Effector memory CD8-positive, alpha-beta T cell (primary cell): ENCODE results near the gene GLP2R.
"Not testable (repeated sequence)": the region's sequence is repeated elsewhere in the genome, so short reads cannot be mapped to it uniquely, and the experiment has no call there.

Experiments used
- ATAC-seq: fragments of 150-1000 bp; cut with Tn5 transposase; replicated peaks from 2 replicates; pipeline ENCODE4 v1.10.0; 2021; ENCODE audit warnings: mild to moderate bottlenecking, moderate library complexity
- DNase-seq, 3 experiments: peaks; one replicate each; pipeline ENCODE4 v3.0.0; 2021
- H3K27ac Mint-ChIP-seq, 2 donors: one replicate each; pipeline ENCODE4 v1.8.0; 2022; ENCODE audit warnings: mild to moderate bottlenecking in 2 of 2, mixed read lengths in 2 of 2, moderate library complexity in 2 of 2
- H3K27me3 Mint-ChIP-seq, 2 donors: one replicate each; pipeline ENCODE4 v1.8.0; 2022; ENCODE audit warnings: mixed read lengths in 2 of 2
- H3K36me3 Mint-ChIP-seq: one replicate; pipeline ENCODE4 v1.8.0; 2022; ENCODE audit warnings: mild to moderate bottlenecking, moderate library complexity, mixed read lengths; ENCODE audit not compliant: insufficient read depth
- H3K4me1 Mint-ChIP-seq, 2 donors: one replicate each; pipeline ENCODE4 v1.8.0; 2022; ENCODE audit warnings: low read depth in 2 of 2, mixed read lengths in 2 of 2
- H3K4me3 Mint-ChIP-seq, 2 donors: one replicate each; pipeline ENCODE4 v1.8.0; 2022; ENCODE audit warnings: mild to moderate bottlenecking in 2 of 2, mixed read lengths in 2 of 2, moderate library complexity in 2 of 2
- H3K9me3 Mint-ChIP-seq, 2 donors: one replicate each; pipeline ENCODE4 v1.8.0; 2022; ENCODE audit warnings: mixed read lengths in 2 of 2
- total RNA-seq, 9 experiments: gene quantifications; one replicate each; lab custom pipeline; 2026; lab: John Stamatoyannopoulos, UW

GLP2R gene
- total RNA-seq: 0 reads per million in 9 experiments

GRCh38 chr17:9825641-9826150 is at the start of gene GLP2R:
Gene GLP2R (plus strand): TSS chr17:9825924. CDS start chr17:9826064, 140 bp downstream.
- no peak for ATAC-seq
- DNase-seq: no peak
- Mint-ChIP-seq H3K4me3 (no peak within 1 kb of the TSS), H3K27me3 (peaks cover 49 to 56% of the 10 kb centered on the region in 2 donors), H3K4me1 (no peaks in the 10 kb centered on the region), H3K9me3 (peaks cover 0 to 3% of the 10 kb centered on the region in 2 donors), H3K36me3 (no peaks in the 10 kb centered on the region), H3K27ac (no peak within 1 kb of the TSS)

DNA sequence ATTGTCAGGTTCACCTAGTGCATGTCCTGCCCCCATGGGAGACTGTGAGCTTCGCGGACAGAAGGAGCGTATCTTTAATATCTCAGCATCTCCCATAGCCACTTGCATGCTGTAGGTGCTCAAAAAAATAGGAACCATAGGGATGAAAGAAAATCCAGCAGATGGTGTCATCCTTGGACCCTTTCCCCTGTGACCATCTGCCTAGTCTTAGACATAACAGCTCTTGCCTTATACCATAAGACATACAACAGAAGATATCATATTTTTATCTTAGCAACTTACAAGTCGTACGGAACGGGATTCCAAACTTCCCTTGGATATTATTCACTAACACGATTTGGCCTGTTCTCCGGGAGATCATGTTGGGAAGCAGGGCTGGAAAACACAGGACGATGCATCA is 48.8 kb upstream of the GLP2R start:
- H3K4me3 Mint-ChIP-seq: no peak overlapping the region

DNA sequence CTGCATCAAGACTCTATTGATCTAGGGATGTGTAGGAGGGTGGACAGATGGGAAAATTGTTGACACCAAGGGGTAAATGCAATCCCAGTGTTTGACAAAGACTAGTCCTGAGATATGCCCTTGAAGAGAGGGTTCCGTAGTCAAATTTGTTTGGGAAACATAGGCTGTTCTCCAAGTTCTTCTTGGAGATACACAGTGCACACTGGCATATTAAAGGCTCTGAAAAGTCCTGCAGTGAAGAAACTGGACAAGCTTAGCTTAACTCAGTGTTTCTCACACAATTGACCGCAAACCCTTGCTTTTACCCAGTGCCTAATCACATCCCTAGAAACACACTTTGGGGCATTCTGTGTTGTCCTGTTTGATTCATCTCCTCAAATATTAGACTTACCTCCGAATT is 45.2 kb upstream of the GLP2R start:
- Mint-ChIP-seq H3K4me3 (no peak overlapping the region), H3K27me3 (peaks cover 37 to 65% of the 10 kb centered on the region in 2 donors), H3K4me1 (no peaks in the 10 kb centered on the region), H3K9me3 (no peaks in the 10 kb centered on the region), H3K36me3 (no peaks in the 10 kb centered on the region), H3K27ac (no peak overlapping the region)
- DNase-seq: no peak
- no peak for ATAC-seq

More for the DNA sequence above, 48.8 kb upstream of the GLP2R start:
- no peak for DNase-seq
- Mint-ChIP-seq H3K27me3 (peaks cover 18 to 66% of the 10 kb centered on the region in 2 donors), H3K36me3 (no peaks in the 10 kb centered on the region), H3K27ac (no peak overlapping the region), H3K9me3 (no peaks in the 10 kb centered on the region), H3K4me1 (no peaks in the 10 kb centered on the region)
- no peak for ATAC-seq

- no peak for DNase-seq
- Mint-ChIP-seq H3K4me1 (no peaks in the 10 kb centered on the region), H3K27me3 (peaks cover 36 to 40% of the 10 kb centered on the region in 2 donors), H3K27ac (no peak overlapping the region), H3K4me3 (no peak overlapping the region), H3K9me3 (no peaks in the 10 kb centered on the region), H3K36me3 (peaks cover 2% of the 10 kb centered on the region)
- no peak for ATAC-seq
Observed at GRCh38 chr17:9783050-9783449, 42.7 kb upstream of the GLP2R start.

- DNase-seq, H3K36me3 Mint-ChIP-seq, ATAC-seq, H3K9me3 Mint-ChIP-seq, H3K4me1 Mint-ChIP-seq, H3K4me3 Mint-ChIP-seq, H3K27ac Mint-ChIP-seq: not testable (repeated sequence)
- peaks cover 37 to 44% of the 10 kb centered on the region in 2 donors for H3K27me3 Mint-ChIP-seq
Observed at GRCh38 chr17:9783465-9783864, 42.3 kb upstream of the GLP2R start.

- H3K27me3 Mint-ChIP-seq: peaks cover 48 to 51% of the 10 kb centered on the region in 2 donors
- no peaks in the 10 kb centered on the region for H3K4me1 Mint-ChIP-seq
- no peaks in the 10 kb centered on the region for H3K9me3 Mint-ChIP-seq
- ATAC-seq (no peak), DNase-seq (no peak)
- H3K36me3 Mint-ChIP-seq: peaks cover 2% of the 10 kb centered on the region
- H3K27ac Mint-ChIP-seq: no peak overlapping the region
- H3K4me3 Mint-ChIP-seq: no peak overlapping the region
Observed at GRCh38 chr17:9784544-9784943, 41.2 kb upstream of the GLP2R start.

- Mint-ChIP-seq H3K9me3 (no peaks in the 10 kb centered on the region), H3K4me1 (no peaks in the 10 kb centered on the region), H3K4me3 (no peak overlapping the region)
Observed at GRCh38 chr17:9788601-9789000, 37.1 kb upstream of the GLP2R start.

DNA sequence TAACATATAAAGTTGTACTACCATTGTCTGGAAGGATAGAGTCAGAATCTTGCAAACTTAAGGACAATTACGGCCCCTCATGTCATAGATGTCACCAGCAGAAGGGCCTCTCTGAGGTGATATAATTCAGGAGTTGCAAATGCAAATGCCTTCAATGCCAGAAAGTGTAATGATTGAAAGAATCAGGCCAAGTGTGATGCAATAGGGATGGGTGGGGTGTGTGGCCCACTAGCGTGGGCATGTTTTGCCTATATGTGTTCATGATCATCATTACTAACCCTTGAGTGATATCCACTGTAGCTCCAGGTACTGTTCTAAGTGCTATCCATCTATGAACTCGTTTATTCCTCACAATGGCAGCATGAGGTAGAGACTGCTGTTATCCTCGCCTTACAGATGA is 35.4 kb upstream of the GLP2R start:
- Mint-ChIP-seq H3K4me1 (no peaks in the 10 kb centered on the region), H3K36me3 (peaks cover 2% of the 10 kb centered on the region), H3K27ac (no peak overlapping the region), H3K27me3 (peaks cover 25 to 26% of the 10 kb centered on the region in 2 donors), H3K9me3 (no peaks in the 10 kb centered on the region), H3K4me3 (no peak overlapping the region)
- DNase-seq: no peak
- ATAC-seq: no peak

More at GRCh38 chr17:9788601-9789000, 37.1 kb upstream of the GLP2R start:
- Mint-ChIP-seq H3K36me3 (peaks cover 2% of the 10 kb centered on the region), H3K27ac (no peak overlapping the region), H3K27me3 (peaks cover 17 to 26% of the 10 kb centered on the region in 2 donors)
- DNase-seq (no peak), ATAC-seq (no peak)

- Mint-ChIP-seq H3K9me3 (no peaks in the 10 kb centered on the region), H3K36me3 (peaks cover 2% of the 10 kb centered on the region), H3K27ac (no peak within 1 kb of the TSS), H3K4me1 (no peaks in the 10 kb centered on the region), H3K27me3 (peaks cover 29 to 34% of the 10 kb centered on the region in 2 donors), H3K4me3 (no peak within 1 kb of the TSS)
- ATAC-seq (no peak), DNase-seq (no peak)
Observed at GRCh38 chr17:9790889-9791876, 34.5 kb upstream of the GLP2R start, which contains the start of gene DHRS7C. Gene DHRS7C (minus strand): TSS chr17:9791592. CDS start chr17:9791284, 308 bp downstream.

DNA sequence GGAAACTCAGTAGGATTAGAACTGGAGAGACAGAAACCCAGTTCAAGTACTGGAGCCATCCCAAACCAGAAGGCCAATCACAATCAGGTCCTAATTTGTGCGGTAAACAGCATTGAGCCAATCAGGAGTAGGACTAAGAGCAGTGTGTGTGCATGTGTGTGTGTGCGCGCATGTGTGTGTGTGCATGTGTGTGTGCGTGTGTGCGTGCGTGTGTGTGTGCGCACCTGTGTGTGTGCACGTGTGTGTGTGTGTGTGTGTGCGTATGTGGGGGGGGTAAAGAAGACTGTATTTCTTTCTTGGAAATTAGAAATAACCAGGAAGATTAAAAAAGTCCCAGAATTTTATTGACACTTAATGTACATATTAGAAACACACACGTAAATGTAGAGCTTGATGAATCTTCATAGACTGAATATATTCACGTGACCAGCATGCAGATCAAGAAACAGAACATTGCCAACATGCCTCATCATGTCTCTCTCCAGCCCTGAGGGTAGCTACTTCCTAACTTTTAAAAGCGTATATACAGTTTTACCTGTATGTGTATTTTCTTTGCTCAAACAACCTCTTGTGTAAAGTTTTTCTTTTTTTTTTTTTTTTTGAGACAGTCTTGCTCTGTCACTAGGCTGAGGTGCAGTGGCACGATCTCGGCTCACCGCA is 33.4 kb upstream of the GLP2R start:
- DNase-seq (no peak), ATAC-seq (no peak)
- Mint-ChIP-seq H3K9me3 (no peaks in the 10 kb centered on the region), H3K4me3 (no peak overlapping the region), H3K27ac (no peak overlapping the region), H3K36me3 (peaks cover 1% of the 10 kb centered on the region), H3K4me1 (no peaks in the 10 kb centered on the region), H3K27me3 (peaks cover 37 to 45% of the 10 kb centered on the region in 2 donors)

GRCh38 chr17:9798008-9798407 is 27.7 kb upstream of the GLP2R start:
- DNase-seq (no peak), ATAC-seq (no peak)
- H3K9me3 Mint-ChIP-seq: no peaks in the 10 kb centered on the region
- no peak overlapping the region for H3K4me3 Mint-ChIP-seq
- peaks cover 32 to 50% of the 10 kb centered on the region in 2 donors for H3K27me3 Mint-ChIP-seq
- no peaks in the 10 kb centered on the region for H3K36me3 Mint-ChIP-seq
- H3K27ac Mint-ChIP-seq: no peak overlapping the region
- H3K4me1 Mint-ChIP-seq: no peaks in the 10 kb centered on the region

DNA sequence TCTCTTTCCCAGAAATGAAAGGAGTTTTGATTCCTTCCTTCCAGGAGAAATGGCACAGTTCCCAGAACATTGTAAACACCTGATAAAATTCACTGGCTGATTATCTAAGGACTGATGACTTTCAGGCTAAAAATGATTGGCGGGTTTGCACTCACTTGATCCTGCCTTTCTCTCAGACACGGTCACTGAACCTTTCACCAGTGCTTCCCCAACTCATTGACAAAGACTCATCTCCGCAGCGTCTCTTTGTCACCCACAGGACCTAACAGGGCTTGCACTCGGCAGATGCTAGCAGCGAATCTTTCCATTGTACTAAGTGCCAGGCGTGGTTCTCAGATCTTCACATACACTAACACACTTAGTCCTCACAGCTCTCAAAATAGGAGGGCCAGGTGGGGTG is 27.0 kb upstream of the GLP2R start:
- peaks cover 33 to 57% of the 10 kb centered on the region in 2 donors for H3K27me3 Mint-ChIP-seq
- DNase-seq (no peak), ATAC-seq (no peak)
- no peak overlapping the region for H3K27ac Mint-ChIP-seq
- H3K4me3 Mint-ChIP-seq: no peak overlapping the region
- H3K36me3 Mint-ChIP-seq: no peaks in the 10 kb centered on the region
- H3K9me3 Mint-ChIP-seq: no peaks in the 10 kb centered on the region
- H3K4me1 Mint-ChIP-seq: no peaks in the 10 kb centered on the region

GRCh38 chr17:9801505-9801904 is 24.2 kb upstream of the GLP2R start:
- no peaks in the 10 kb centered on the region for H3K4me1 Mint-ChIP-seq
- peaks cover 37 to 45% of the 10 kb centered on the region in 2 donors for H3K27me3 Mint-ChIP-seq
- no peaks in the 10 kb centered on the region for H3K36me3 Mint-ChIP-seq
- H3K4me3 Mint-ChIP-seq: no peak overlapping the region
- no peaks in the 10 kb centered on the region for H3K9me3 Mint-ChIP-seq
- DNase-seq (no peak), ATAC-seq (no peak)
- H3K27ac Mint-ChIP-seq: no peak overlapping the region
